ENCODE results near the gene IGFBP6.

Gene IGFBP6, protein sequence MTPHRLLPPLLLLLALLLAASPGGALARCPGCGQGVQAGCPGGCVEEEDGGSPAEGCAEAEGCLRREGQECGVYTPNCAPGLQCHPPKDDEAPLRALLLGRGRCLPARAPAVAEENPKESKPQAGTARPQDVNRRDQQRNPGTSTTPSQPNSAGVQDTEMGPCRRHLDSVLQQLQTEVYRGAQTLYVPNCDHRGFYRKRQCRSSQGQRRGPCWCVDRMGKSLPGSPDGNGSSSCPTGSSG

DNA sequence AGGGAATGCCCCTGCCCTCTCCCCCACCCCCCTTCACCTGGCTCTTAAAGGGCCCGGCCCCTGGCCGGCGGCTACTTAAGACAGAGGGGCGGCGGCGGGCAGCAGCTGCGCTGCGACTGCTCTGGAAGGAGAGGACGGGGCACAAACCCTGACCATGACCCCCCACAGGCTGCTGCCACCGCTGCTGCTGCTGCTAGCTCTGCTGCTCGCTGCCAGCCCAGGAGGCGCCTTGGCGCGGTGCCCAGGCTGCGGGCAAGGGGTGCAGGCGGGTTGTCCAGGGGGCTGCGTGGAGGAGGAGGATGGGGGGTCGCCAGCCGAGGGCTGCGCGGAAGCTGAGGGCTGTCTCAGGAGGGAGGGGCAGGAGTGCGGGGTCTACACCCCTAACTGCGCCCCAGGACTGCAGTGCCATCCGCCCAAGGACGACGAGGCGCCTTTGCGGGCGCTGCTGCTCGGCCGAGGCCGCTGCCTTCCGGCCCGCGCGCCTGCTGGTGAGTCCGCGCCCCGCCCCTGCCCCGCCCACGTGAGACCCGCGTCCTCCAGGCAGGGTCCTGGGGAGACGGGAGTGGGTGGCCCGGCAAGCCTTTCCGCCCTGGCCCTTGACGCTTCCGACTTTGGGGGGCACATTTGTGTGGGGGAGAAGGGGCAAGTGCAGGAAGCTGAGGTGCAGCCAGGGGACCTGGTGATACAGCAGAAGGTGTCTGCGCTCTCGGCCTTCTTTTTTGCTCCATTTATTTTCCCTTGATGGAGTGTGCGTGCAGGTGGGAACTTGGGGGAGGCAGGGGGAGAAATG, at the start of gene IGFBP6:
Gene IGFBP6 (plus strand): TSS at position 104 of the 790 bp plus-strand sequence. CDS start 51 bp downstream, at position 155.
- H3K36me3 ChIP-seq (ENCODE audit: control insufficient read depth, insufficient read depth, low read length), result no peaks in the 10 kb centered on the region
- peaks cover 31% of the 10 kb centered on the region for H3K27me3 ChIP-seq (ENCODE audit: control insufficient read depth, insufficient read depth, low read length)
- H3K4me3 ChIP-seq (ENCODE audit: low read length), result peak within 1 kb of the TSS; percentile 17
- H3K4me1 ChIP-seq (ENCODE audit: control insufficient read depth, insufficient read depth, low read length), result peaks cover 32% of the 10 kb centered on the region
- H3K9ac ChIP-seq (ENCODE audit: low read length), result peak within 1 kb of the TSS; percentile 65
- H3K9me3 ChIP-seq (ENCODE audit: control insufficient read depth, low read length), result no peaks in the 10 kb centered on the region

DNA sequence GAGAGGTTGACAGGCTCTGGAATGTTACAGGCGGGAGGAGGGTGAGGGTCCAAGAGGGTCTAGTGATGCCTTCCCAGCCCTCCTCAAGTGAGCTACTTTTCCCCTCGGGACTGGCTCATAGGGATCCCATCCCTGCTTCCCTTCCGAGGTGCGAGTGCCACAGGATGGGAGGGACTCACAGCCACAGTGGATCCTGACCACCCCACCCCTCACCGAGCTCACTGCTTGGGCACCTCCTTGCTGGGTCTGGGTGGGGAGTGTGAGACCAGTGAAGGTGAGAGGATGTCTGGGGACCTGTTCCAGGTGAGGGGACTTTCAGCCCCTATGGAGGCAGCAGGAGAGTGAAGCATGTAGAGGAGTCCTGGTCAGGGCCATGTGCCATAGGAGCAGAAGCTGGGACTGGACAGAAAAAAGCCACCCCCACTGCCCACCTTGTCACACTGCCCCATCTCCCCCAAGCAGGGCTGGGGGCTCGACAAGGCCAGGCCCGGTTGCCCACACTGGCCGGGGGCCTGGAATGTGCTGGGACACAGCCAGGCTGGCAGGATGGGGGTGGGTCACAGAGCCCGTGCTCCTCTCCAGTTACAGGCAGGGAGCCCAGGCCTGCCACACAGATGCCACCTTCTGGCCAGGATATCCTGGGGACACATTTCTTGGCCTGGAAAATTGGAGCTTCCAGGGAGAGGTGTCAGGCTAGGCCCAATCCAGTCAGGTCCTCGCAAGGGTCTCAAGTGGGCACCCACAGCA, 49.3 kb upstream of the IGFBP6 start:
- Histone ChIP-seq H3K9ac (ENCODE audit: low read length) (peak overlapping the region; percentile 70), H3K27me3 (ENCODE audit: control insufficient read depth, insufficient read depth, low read length) (no peaks in the 10 kb centered on the region), H3K4me3 (ENCODE audit: low read length) (no peak overlapping the region), H3K4me1 (ENCODE audit: control insufficient read depth, insufficient read depth, low read length) (peaks cover 86% of the 10 kb centered on the region), H3K36me3 (ENCODE audit: control insufficient read depth, insufficient read depth, low read length) (no peaks in the 10 kb centered on the region), H3K9me3 (ENCODE audit: control insufficient read depth, low read length) (no peaks in the 10 kb centered on the region)

GRCh38 chr12:53048780-53049401, 48.6 kb upstream of the IGFBP6 start:
- H3K9ac ChIP-seq (ENCODE audit: low read length), result peak overlapping the region; percentile 70

DNA sequence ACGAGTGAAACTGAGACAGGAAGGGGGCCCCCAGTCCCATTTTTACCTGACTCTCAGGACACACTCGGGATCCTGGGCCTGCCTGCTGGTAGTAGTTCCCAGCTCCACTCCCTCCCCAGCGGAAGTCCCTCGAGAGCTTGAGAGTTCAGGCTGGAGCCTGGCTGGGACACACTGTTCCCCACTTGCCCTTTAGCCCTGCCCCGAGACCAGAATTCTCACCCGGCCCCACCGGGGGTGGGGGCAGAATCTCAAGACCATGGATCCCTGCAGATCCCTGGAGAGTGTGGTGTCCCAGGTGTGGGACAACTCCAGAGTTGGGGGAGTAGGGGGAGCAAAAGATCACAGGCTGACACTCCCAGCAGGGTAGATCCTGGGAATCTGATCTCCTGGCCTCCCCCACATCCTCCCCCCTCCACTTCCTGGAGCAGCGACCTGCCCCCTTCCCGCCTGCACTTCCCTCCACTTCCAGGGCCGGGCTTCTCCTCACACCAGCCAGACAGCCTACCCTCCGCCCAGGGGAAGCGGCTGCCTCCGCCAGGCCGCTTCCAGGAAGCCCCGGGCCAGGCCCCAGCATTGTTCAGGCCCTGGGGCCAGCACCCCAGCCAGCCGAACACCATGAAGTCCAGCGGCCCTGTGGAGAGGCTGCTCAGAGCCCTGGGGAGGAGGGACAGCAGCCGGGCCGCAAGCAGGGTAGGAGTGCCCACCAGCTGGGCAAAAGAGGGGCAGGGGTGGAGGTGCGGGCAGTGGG, 47.7 kb upstream of the IGFBP6 start, which contains the start of gene TNS2:
Gene TNS2 (plus strand): TSS at position 495 of the 748 bp plus-strand sequence. CDS start 121 bp downstream, at position 616.
- Histone ChIP-seq H3K4me1 (ENCODE audit: control insufficient read depth, insufficient read depth, low read length) (peaks cover 83% of the 10 kb centered on the region), H3K27me3 (ENCODE audit: control insufficient read depth, insufficient read depth, low read length) (no peaks in the 10 kb centered on the region), H3K36me3 (ENCODE audit: control insufficient read depth, insufficient read depth, low read length) (no peaks in the 10 kb centered on the region), H3K9me3 (ENCODE audit: control insufficient read depth, low read length) (no peaks in the 10 kb centered on the region), H3K4me3 (ENCODE audit: low read length) (peak within 1 kb of the TSS; percentile 24), H3K9ac (ENCODE audit: low read length) (peak within 1 kb of the TSS; percentile 70)

More at GRCh38 chr12:53048780-53049401, 48.6 kb upstream of the IGFBP6 start:
- no peaks in the 10 kb centered on the region for H3K9me3 ChIP-seq (ENCODE audit: control insufficient read depth, low read length)
- H3K4me3 ChIP-seq (ENCODE audit: low read length), result no peak overlapping the region
- H3K27me3 ChIP-seq (ENCODE audit: control insufficient read depth, insufficient read depth, low read length), result no peaks in the 10 kb centered on the region
- no peaks in the 10 kb centered on the region for H3K36me3 ChIP-seq (ENCODE audit: control insufficient read depth, insufficient read depth, low read length)
- peaks cover 90% of the 10 kb centered on the region for H3K4me1 ChIP-seq (ENCODE audit: control insufficient read depth, insufficient read depth, low read length)

- Histone ChIP-seq H3K9me3 (ENCODE audit: control insufficient read depth, low read length) (no peaks in the 10 kb centered on the region), H3K9ac (ENCODE audit: low read length) (peak overlapping the region; percentile 70), H3K4me3 (ENCODE audit: low read length) (peak overlapping the region; percentile 17), H3K36me3 (ENCODE audit: control insufficient read depth, insufficient read depth, low read length) (no peaks in the 10 kb centered on the region), H3K27me3 (ENCODE audit: control insufficient read depth, insufficient read depth, low read length) (no peaks in the 10 kb centered on the region), H3K4me1 (ENCODE audit: control insufficient read depth, insufficient read depth, low read length) (peaks cover 75% of the 10 kb centered on the region)
These were observed 46.9 kb upstream of the IGFBP6 start for GRCh38 chr12:53050426-53051057.

- Histone ChIP-seq H3K9ac (ENCODE audit: low read length) (peak overlapping the region; percentile 70), H3K9me3 (ENCODE audit: control insufficient read depth, low read length) (no peaks in the 10 kb centered on the region), H3K4me3 (ENCODE audit: low read length) (peak overlapping the region; percentile 17), H3K27me3 (ENCODE audit: control insufficient read depth, insufficient read depth, low read length) (no peaks in the 10 kb centered on the region), H3K36me3 (ENCODE audit: control insufficient read depth, insufficient read depth, low read length) (no peaks in the 10 kb centered on the region), H3K4me1 (ENCODE audit: control insufficient read depth, insufficient read depth, low read length) (peaks cover 68% of the 10 kb centered on the region)
These were observed 46.2 kb upstream of the IGFBP6 start for GRCh38 chr12:53051058-53051880.

DNA sequence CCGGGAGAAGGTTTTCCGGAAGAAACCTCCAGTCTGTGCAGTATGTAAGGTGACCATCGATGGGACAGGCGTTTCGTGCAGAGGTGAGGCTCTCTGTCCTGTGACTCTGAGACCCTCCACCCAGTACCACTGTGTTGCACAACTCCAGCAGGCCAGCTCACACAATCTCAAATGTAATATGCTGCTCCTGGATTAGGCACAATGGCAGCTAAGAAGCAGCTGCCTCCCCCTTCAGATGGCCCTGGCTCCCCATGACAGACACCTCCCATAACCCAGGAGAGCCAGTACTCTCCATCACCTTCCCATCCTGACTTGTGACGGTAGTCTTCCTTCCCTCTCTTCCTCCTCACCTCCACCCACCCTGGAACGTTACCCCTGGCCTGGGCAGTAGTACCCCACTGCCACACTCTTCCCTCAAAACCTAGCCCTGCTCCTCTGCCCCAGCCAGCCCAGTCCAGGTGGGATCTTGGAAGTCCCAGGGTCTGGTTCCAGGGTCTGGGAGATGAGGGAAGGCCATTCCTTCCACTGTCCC, 45.5 kb upstream of the IGFBP6 start:
- Histone ChIP-seq H3K27me3 (ENCODE audit: control insufficient read depth, insufficient read depth, low read length) (no peaks in the 10 kb centered on the region), H3K9me3 (ENCODE audit: control insufficient read depth, low read length) (no peaks in the 10 kb centered on the region), H3K4me3 (ENCODE audit: low read length) (peak overlapping the region; percentile 6), H3K9ac (ENCODE audit: low read length) (peak overlapping the region; percentile 70), H3K4me1 (ENCODE audit: control insufficient read depth, insufficient read depth, low read length) (peaks cover 64% of the 10 kb centered on the region), H3K36me3 (ENCODE audit: control insufficient read depth, insufficient read depth, low read length) (no peaks in the 10 kb centered on the region)

GRCh38 chr12:53052419-53053217, 44.8 kb upstream of the IGFBP6 start:
- Histone ChIP-seq H3K36me3 (ENCODE audit: control insufficient read depth, insufficient read depth, low read length) (no peaks in the 10 kb centered on the region), H3K27me3 (ENCODE audit: control insufficient read depth, insufficient read depth, low read length) (no peaks in the 10 kb centered on the region), H3K9me3 (ENCODE audit: control insufficient read depth, low read length) (no peaks in the 10 kb centered on the region), H3K4me1 (ENCODE audit: control insufficient read depth, insufficient read depth, low read length) (peaks cover 63% of the 10 kb centered on the region), H3K4me3 (ENCODE audit: low read length) (peak overlapping the region; percentile 6), H3K9ac (ENCODE audit: low read length) (peak overlapping the region; percentile 70)

GRCh38 chr12:53053218-53054111, 44.0 kb upstream of the IGFBP6 start:
- no peaks in the 10 kb centered on the region for H3K27me3 ChIP-seq (ENCODE audit: control insufficient read depth, insufficient read depth, low read length)

More at GRCh38 chr12:53053218-53054111, 44.0 kb upstream of the IGFBP6 start:
- Histone ChIP-seq H3K36me3 (ENCODE audit: control insufficient read depth, insufficient read depth, low read length) (no peaks in the 10 kb centered on the region), H3K9me3 (ENCODE audit: control insufficient read depth, low read length) (no peaks in the 10 kb centered on the region), H3K4me3 (ENCODE audit: low read length) (peak overlapping the region; percentile 85), H3K4me1 (ENCODE audit: control insufficient read depth, insufficient read depth, low read length) (peaks cover 54% of the 10 kb centered on the region), H3K9ac (ENCODE audit: low read length) (peak overlapping the region; percentile 61)

Data from mucosa of stomach (tissue), 1 donor.